GM21576 (cell line): ENCODE results near the gene NUBPL.
"Not testable (repeated sequence)": the region's sequence is repeated elsewhere in the genome, so short reads cannot be mapped to it uniquely, and the experiment has no call there.

Experiments
- ATAC-seq: cut with Tn5 transposase; IDR thresholded peaks from one replicate; pipeline ENCODE4 v1.9.1; 2021; ENCODE audit warnings: mild to moderate bottlenecking, moderate library complexity; ENCODE audit not compliant: unreplicated experiment

NUBPL gene

DNA sequence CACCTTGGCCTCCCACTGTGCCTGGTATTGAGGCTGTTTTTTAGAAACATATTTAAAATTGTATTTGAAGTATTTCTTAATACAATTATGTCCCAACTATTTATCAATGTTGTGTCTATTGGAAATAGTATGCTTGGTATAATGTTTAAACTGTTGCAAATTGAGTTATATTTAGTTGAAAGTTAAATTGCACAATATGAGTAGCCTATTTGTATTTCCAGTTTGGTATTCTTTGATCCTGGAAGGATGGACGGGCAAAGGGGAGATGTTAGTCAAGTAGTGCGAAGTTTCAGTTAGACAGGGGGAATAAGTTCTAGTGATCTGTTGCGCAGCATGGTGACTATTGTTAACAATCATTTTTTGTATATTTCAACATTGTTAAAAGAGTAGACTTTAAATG lies 111.5 kb downstream of the NUBPL start:
- no peak for ATAC-seq

GRCh38 chr14:31677052-31677451 lies 115.8 kb downstream of the NUBPL start:
- no peak for ATAC-seq

DNA sequence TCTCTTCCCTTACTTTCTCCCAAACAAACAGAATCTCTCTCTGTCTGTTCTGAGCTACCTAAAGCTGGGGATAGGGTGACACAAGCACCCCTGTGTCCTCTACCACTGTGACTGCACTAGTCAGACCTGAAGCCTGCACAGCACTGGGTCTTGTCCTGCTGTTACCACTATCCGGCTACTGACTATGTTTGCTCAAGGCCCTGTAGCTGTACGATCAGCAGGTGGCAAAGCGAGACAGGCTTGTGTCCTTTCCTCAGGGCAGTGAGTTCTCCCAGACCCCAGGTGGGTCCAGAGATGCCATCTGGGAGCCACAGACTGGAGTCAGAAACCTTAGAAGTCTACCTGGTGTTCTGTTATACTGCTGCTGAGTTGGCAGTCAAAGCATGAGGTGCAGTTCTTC lies 116.4 kb downstream of the NUBPL start:
- ATAC-seq: no peak

- ATAC-seq: no peak
Observed at GRCh38 chr14:31678421-31679249, 117.4 kb downstream of the NUBPL start.

DNA sequence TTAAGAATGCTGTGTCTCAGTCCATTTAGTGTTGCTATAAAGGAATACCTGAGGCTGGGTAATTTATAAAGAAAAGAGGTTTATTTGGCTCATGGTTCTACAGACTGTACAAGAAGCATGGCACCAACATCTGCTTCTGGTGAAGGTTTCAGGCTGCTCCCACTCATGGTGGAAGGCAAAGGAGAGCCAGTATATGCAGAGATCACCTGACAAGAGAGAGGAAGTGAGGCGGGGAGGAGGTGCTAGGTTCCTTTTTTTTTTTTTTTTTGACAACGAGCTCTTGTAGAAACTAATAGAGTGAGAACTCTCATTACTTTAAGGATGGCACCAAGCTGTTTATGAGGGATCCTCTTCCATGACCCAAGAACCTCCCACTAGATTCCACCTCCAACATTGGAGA lies 121.6 kb downstream of the NUBPL start:
- ATAC-seq: no peak

- no peak for ATAC-seq
Observed at GRCh38 chr14:31687726-31688125, 126.5 kb downstream of the NUBPL start.

- ATAC-seq: no peak
Observed at GRCh38 chr14:31690056-31690455, 128.9 kb downstream of the NUBPL start.

GRCh38 chr14:31692376-31692781 lies 131.2 kb downstream of the NUBPL start:
- no peak for ATAC-seq

DNA sequence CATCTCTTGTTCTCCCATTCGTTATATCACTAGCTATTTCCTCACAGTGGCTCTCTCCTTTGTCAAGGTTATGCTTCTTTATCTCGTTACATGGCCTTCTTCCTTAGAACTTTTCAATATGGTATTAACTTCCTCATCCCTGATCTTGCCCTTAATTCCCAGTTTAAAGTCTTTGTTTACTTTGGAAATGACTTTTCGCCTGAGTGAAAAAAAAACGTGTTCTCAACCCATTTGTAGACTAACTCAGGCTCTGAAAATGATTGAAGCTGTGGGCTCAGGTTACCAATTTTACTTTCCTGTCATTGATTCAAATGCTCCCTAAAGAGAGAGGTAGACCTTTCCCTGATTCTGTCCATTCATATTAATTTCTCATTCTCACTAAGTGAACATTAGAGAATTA lies 135.2 kb downstream of the NUBPL start:
- no peak for ATAC-seq

GRCh38 chr14:31699809-31700208 lies 138.6 kb downstream of the NUBPL start:
- no peak for ATAC-seq

DNA sequence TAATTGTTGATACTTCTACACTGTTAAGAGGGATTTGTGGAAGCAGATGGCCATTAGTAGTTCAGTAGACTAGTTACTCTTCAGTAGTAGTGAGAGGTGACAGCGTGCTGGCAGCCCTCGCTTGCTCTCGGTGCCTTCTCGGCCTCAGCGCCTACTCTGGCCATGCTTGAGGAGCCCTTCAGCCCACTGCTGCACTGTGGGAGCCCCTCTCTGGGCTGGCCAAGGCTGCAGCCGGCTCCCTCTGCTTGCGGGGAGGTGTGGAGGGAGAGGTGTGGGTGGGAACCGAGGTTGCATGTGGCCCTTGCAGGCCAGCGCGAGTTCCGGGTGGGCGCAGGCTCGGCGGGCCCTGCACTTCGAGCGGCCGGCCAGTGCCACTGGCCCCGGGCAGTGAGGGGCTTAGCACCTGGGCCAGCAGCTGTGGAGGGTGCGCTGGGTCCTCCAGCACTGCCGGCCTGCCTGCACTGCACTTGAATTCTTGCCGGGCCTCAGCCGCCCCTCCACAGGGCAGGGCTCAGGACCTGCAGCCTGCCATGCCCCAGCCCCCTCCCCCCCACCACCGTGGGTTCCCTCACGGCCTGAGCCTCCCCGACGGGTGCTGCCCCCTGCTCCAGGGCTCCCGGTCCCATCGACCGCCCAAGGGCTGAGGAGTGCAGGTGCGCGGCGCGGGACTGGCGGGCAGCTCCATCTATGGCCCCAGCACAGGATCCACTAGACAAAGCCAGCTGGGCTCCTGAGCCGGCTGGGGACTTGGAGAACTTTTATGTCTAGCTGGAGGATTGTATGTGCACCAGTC lies 139.3 kb downstream of the NUBPL start:
- ATAC-seq: no peak

GRCh38 chr14:31702130-31702529 lies 140.9 kb downstream of the NUBPL start:
- no peak for ATAC-seq

GRCh38 chr14:31703056-31703455 lies 141.9 kb downstream of the NUBPL start:
- no peak for ATAC-seq

DNA sequence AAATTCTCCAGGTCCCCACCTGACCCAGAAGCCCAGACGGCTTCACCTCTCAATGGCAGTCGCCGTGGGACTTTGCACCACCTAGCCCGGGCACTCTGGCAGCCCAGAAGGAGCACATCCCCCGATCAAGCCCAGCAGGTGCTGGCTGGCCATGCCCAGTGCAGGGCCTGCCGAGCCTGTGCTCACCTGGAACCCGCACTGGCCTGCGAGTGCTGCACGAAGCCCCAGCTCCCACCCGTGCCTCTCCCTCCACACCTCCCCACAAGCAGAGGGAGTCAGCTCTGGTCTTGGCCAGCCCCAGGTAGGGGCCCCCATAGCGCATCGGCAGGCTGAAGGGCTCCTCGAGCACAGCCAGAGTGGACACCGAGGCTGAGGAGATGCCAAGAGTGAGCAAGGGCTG lies 144.5 kb downstream of the NUBPL start:
- ATAC-seq: no peak

- not testable (repeated sequence) for ATAC-seq
Observed at GRCh38 chr14:31708661-31709060, 147.5 kb downstream of the NUBPL start.

GRCh38 chr14:31712244-31713127 lies 151.3 kb downstream of the NUBPL start:
- ATAC-seq: no peak

DNA sequence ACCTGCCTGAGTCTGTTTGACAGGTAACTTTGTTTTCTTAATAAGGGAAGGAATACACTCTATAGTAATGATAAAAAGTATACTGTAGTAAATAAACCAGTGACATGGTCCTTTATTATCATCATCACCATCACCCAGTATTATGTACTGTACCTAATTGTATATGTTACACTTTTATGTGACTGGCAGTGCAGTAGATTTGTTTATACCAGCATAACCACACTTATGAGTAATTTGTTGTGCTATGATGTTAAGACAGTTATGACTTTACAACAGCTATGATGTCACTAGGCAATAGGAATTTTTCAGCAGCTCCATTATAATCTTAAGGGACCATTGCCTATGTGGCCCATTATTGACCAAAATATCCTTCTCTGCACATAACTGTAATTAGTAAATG lies 155.0 kb downstream of the NUBPL start:
- no peak for ATAC-seq

- no peak for ATAC-seq
Observed at GRCh38 chr14:31717294-31718085, 156.3 kb downstream of the NUBPL start.

DNA sequence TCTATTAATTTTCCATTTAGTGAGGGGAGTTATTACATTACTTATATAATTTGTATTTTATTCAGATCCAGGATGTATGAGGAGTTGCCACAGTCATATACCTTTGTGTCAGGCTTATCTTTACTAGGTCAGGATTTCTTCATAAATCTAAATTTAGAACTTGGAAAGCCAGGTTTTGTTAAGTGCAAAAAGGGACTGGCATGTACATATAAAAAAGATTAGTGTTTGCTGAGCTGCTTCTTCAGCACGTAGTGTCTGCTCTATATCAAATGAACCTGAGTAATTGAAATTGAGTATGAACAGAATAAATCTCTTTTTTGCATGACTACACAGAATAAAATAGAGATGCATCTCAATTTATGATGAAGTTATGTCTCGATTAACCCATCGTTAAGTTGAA lies 157.4 kb downstream of the NUBPL start:
- no peak for ATAC-seq

GRCh38 chr14:31718985-31719384 lies 157.8 kb downstream of the NUBPL start:
- no peak for ATAC-seq
